H1 (cell line): Measurements from ENCODE around the gene ZNF425. TPM values are rescaled to one million over a fixed set of nuclear protein-coding genes. Genes with fewer than 3 reads are reported as not detected.

Experiments
- BACH1 ChIP-seq: IDR thresholded peaks from 2 replicates; pipeline ENCODE4 v1.6.1; 2012; ENCODE audit warnings: low read length, improper control_type of control experiment
- CHD2 ChIP-seq: IDR thresholded peaks from 2 replicates; pipeline ENCODE4 v1.6.1; 2012; ENCODE audit warnings: low read length, improper control_type of control experiment
- CREB1 ChIP-seq: IDR thresholded peaks from 2 replicates; pipeline ENCODE4 v1.6.1; 2012; ENCODE audit warnings: inconsistent platforms
- KDM5A ChIP-seq: fragments of 200-600 bp; IDR thresholded peaks from 2 replicates; pipeline ENCODE4 v1.7.1; 2012; ENCODE audit warnings: mild to moderate bottlenecking, low read length, inconsistent platforms, mixed read lengths
- POLR2A ChIP-seq, 2 experiments: IDR thresholded peaks; 1 replicate in 1 of 2; 2 replicates in 1 of 2; pipeline ENCODE4 v1.6.1; 2011; ENCODE audit warnings: low read depth in 2 of 2, low read length in 2 of 2, mild to moderate bottlenecking in 2 of 2; ENCODE audit errors: control extremely low read depth in 1 of 2
- SUZ12 ChIP-seq: fragments of 200-600 bp; sonication (generic); IDR thresholded peaks from 2 replicates; pipeline ENCODE4 v1.6.1; 2012; ENCODE audit warnings: mild to moderate bottlenecking, inconsistent platforms, low read length, moderate library complexity, mixed read lengths
- polyA plus RNA-seq, 7 experiments: library from polyadenylated mRNA; depleted of rRNA in 3 of 7; stranded (reverse) in 5 of 7; unstranded in 2 of 7; fragments of >200 nt in 5 of 7; fragments of 200-250 nt in 2 of 7; gene quantifications; 1 replicate in 5 of 7; 2 replicates in 1 of 7; 4 replicates in 1 of 7; pipeline versions ENCODE4 v1.2.1 to v1.2.3, GENCODE V29; 2011 to 2013; ENCODE audit warnings: missing spikeins in 2 of 7, mixed read lengths in 2 of 7
- total RNA-seq: library from RNA; stranded (reverse); fragmentation: NEBNext Ultra II Directional; extraction: Animal tissue kit (Norgen Biotek cat#: 25700); gene quantifications from 2 replicates; pipeline ENCODE4 v1.2.1, GENCODE V29; 2021
- TF ChIP-seq, protein P1 (sequence below): IDR thresholded peaks from 2 replicates; pipeline ENCODE4 v1.6.1; 2012; ENCODE audit warnings: inconsistent platforms

The ZNF425 gene
- total and polyA plus RNA-seq, 2 of the 8 experiments (the other 6 are each of a cell fraction or from before 2014, with no cell fraction given): 3.4 to 6.1 TPM

DNA sequence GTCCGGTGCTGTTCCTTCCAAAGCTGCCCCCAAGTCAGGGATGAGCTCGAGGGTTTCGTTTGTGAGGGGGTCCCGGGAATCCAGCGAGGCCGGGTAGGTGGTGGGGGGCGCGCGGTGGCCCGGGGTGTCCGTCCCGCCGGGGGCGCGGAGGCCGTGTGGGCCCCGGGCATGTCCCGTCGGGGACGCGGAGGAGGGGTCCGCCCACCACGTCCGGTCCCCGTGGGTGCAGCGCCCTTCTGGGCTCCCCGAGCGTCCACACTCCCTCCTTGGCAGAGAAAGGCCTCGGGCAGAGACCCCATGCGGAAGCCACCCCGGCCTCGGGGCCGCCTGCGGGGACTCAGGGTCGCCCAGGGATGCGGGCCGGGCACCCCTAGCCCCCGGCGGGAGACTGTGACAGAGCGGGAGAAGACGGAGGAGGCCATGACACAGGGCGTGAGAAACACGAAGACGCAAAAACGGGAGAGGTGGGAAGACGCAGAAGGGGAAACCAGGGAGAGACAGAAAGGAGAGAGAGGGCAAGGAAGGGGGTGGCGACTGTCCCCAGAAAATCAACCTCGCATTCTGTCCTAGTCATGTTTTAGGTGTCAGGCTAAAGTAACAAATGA is 640 bp upstream of the ZNF425 start (continued):
- TF ChIP-seq SUZ12: no peak
- no peak for TF ChIP-seq POLR2A (IDR thresholded peaks at IDR 0.05; ENCODE audit: control extremely low read depth in 1 of 2, low read depth in 2 of 2, low read length in 2 of 2)
- TF ChIP-seq CHD2: no peak
- TF ChIP-seq CREB1: no peak
- TF ChIP-seq, protein P1, sequence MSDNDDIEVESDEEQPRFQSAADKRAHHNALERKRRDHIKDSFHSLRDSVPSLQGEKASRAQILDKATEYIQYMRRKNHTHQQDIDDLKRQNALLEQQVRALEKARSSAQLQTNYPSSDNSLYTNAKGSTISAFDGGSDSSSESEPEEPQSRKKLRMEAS: peak; percentile 55; the same call in 1 of the 2 replicates
- TF ChIP-seq BACH1: no peak
- no peak for TF ChIP-seq KDM5A
